ENCODE data around the gene TMEM9.

Gene TMEM9

GRCh38 chr1:201145816-201146215 lies 8.5 kb downstream of the TMEM9 start:
- DNase-seq (ENCODE audit: low read depth in 2 of 2): no peak

- DNase-seq (ENCODE audit: low read depth in 2 of 2): no peak
Measured at GRCh38 chr1:201145132-201145531, 9.1 kb downstream of the TMEM9 start.

GRCh38 chr1:201144701-201145100 lies 9.6 kb downstream of the TMEM9 start:
- DNase-seq (ENCODE audit: low read depth in 2 of 2): no peak

- DNase-seq (ENCODE audit: low read depth in 2 of 2): no peak
Measured at GRCh38 chr1:201143726-201144635, 10.3 kb downstream of the TMEM9 start.

GRCh38 chr1:201142849-201143725 lies 11.2 kb downstream of the TMEM9 start:
- DNase-seq (ENCODE audit: low read depth in 2 of 2): no peak

- DNase-seq (ENCODE audit: low read depth in 2 of 2): no peak
Measured at GRCh38 chr1:201142011-201142848, 12.0 kb downstream of the TMEM9 start.

- DNase-seq (ENCODE audit: low read depth in 2 of 2): no peak
Measured at GRCh38 chr1:201141418-201141817, 12.9 kb downstream of the TMEM9 start.

- no peak for DNase-seq (ENCODE audit: low read depth in 2 of 2)
Measured at GRCh38 chr1:201140941-201141260, 13.4 kb downstream of the TMEM9 start.

- no peak for DNase-seq (ENCODE audit: low read depth in 2 of 2)
Measured at GRCh38 chr1:201140235-201140940, 13.9 kb downstream of the TMEM9 start.

- no peak for DNase-seq (ENCODE audit: low read depth in 2 of 2)
Measured at GRCh38 chr1:201139756-201140155, 14.5 kb downstream of the TMEM9 start.

- no peak for DNase-seq (ENCODE audit: low read depth in 2 of 2)
Measured at GRCh38 chr1:201139306-201139705, 15.0 kb downstream of the TMEM9 start.

GRCh38 chr1:201138311-201138840 lies 15.9 kb downstream of the TMEM9 start:
- DNase-seq (ENCODE audit: low read depth in 2 of 2): no peak

- DNase-seq (ENCODE audit: low read depth in 2 of 2): no peak
Measured at GRCh38 chr1:201137579-201138310, 16.5 kb downstream of the TMEM9 start.

GRCh38 chr1:201137024-201137392 lies 17.3 kb downstream of the TMEM9 start:
- no peak for DNase-seq (ENCODE audit: low read depth in 2 of 2)

GRCh38 chr1:201136355-201137023 lies 17.8 kb downstream of the TMEM9 start:
- no peak for DNase-seq (ENCODE audit: low read depth in 2 of 2)

GRCh38 chr1:201134405-201134804 lies 19.9 kb downstream of the TMEM9 start:
- DNase-seq (ENCODE audit: low read depth in 2 of 2): no peak

GRCh38 chr1:201131398-201131797 lies 22.9 kb downstream of the TMEM9 start:
- no peak for DNase-seq (ENCODE audit: low read depth in 2 of 2)

- no peak for DNase-seq (ENCODE audit: low read depth in 2 of 2)
Measured at GRCh38 chr1:201128962-201129361, 25.3 kb downstream of the TMEM9 start.

- no peak for DNase-seq (ENCODE audit: low read depth in 2 of 2)
Measured at GRCh38 chr1:201128476-201128875, 25.8 kb downstream of the TMEM9 start.
